PC-9 (cell line): Measurements from ENCODE around the gene RPL10A. TPM values are rescaled to one million over a fixed set of nuclear protein-coding genes. Genes with fewer than 3 reads are reported as not detected.

Source experiments
- BruUV-seq: library from RNA; stranded (reverse); fragments of 400-500 nt; replicated peaks from 2 replicates; lab custom pipeline; 2021; lab: Mats Ljungman, UMichigan
- CTCF ChIA-PET: fragments of 300-600 bp; sonication (Branson Sonifier 250); formaldehyde crosslinking; loops from one replicate; lab custom pipeline; 2022; ENCODE audit warnings: antibody characterized with exemption; lab: Charles Lee
- POLR2A ChIA-PET: fragments of 300-600 bp; sonication (Branson Sonifier 250); formaldehyde crosslinking; loops from one replicate; lab custom pipeline; 2022; ENCODE audit warnings: antibody characterized with exemption; ENCODE audit not compliant: unreplicated experiment; lab: Charles Lee
- DNase-seq, 2 experiments: peaks; one replicate each; pipeline versions ENCODE4 v3.0.0 to v3.0.0-alpha.2; 2015 to 2022; ENCODE audit warnings: mixed read lengths in 1 of 2
- H2AFZ ChIP-seq: fragments of 200-600 bp; sonication (generic); 2 replicates; pipeline ENCODE4 v1.8.1; 2017; ENCODE audit warnings: antibody characterized with exemption
- H3F3A ChIP-seq: fragments of 200-600 bp; sonication (generic); 2 replicates; pipeline ENCODE4 v1.8.1; 2017; ENCODE audit warnings: antibody characterized with exemption, mild to moderate bottlenecking, low read depth; ENCODE audit not compliant: insufficient read depth
- H3K27ac ChIP-seq: fragments of 200-600 bp; sonication (generic); 2 replicates; pipeline ENCODE4 v1.6.1; 2016; ENCODE audit warnings: mixed run types
- H3K27me3 ChIP-seq: fragments of 200-600 bp; sonication (generic); 2 replicates; pipeline ENCODE4 v1.6.1; 2016; ENCODE audit warnings: low read depth, mixed run types; ENCODE audit not compliant: insufficient read depth
- H3K36me3 ChIP-seq: fragments of 200-600 bp; sonication (generic); 2 replicates; pipeline ENCODE4 v1.6.1; 2016; ENCODE audit warnings: low read depth, mixed run types
- H3K4me1 ChIP-seq: fragments of 200-600 bp; sonication (generic); replicated peaks from 2 replicates; pipeline ENCODE4 v1.6.1; 2016; ENCODE audit warnings: mixed run types; ENCODE audit not compliant: insufficient read depth
- H3K4me2 ChIP-seq: fragments of 200-600 bp; sonication (generic); 2 replicates; pipeline ENCODE4 v1.6.1; 2017; ENCODE audit warnings: mixed run types
- H3K4me3 ChIP-seq: fragments of 200-600 bp; sonication (generic); 2 replicates; pipeline ENCODE4 v1.6.1; 2016; ENCODE audit warnings: mixed run types
- H3K79me2 ChIP-seq: fragments of 200-600 bp; sonication (generic); 2 replicates; pipeline ENCODE4 v1.6.1; 2017; ENCODE audit warnings: low read depth, mixed run types
- H3K9me2 ChIP-seq: fragments of 200-600 bp; sonication (generic); 2 replicates; pipeline ENCODE4 v1.8.1; 2017; ENCODE audit warnings: mild to moderate bottlenecking; ENCODE audit not compliant: insufficient read depth
- H3K9me3 ChIP-seq: fragments of 200-600 bp; sonication (generic); 2 replicates; pipeline ENCODE4 v1.8.1; 2016; ENCODE audit warnings: low read depth; ENCODE audit not compliant: insufficient read depth
- H4K20me1 ChIP-seq: fragments of 200-600 bp; sonication (generic); 2 replicates; pipeline ENCODE4 v1.8.1; 2017; ENCODE audit not compliant: insufficient read depth
- EZH2 ChIP-seq: fragments of 200-600 bp; sonication (generic); IDR thresholded peaks from 2 replicates; pipeline ENCODE4 v1.8.0; 2017; ENCODE audit warnings: antibody characterized with exemption, low read depth
- intact Hi-C: fragments of 100-400 bp; cut with micrococcal nuclease; formaldehyde crosslinking; loops from one replicate; pipeline ENCODE4 v1.10.0; 2022; ENCODE audit not compliant: unreplicated experiment
- total RNA-seq: library from RNA; stranded (reverse); gene quantifications from 2 replicates; pipeline ENCODE4 v1.2.3, GENCODE V29; 2021
- TF ChIP-seq, protein P1 (sequence below): fragments of 200-600 bp; sonication (generic); conservative IDR thresholded peaks from 2 replicates; pipeline ENCODE4 v1.6.1; 2017; ENCODE audit warnings: mixed run types, antibody characterized with exemption, mild to moderate bottlenecking, moderate library complexity

RPL10A gene
- total RNA-seq, 1 experiment from 2014 or later: 1,335 TPM

DNA sequence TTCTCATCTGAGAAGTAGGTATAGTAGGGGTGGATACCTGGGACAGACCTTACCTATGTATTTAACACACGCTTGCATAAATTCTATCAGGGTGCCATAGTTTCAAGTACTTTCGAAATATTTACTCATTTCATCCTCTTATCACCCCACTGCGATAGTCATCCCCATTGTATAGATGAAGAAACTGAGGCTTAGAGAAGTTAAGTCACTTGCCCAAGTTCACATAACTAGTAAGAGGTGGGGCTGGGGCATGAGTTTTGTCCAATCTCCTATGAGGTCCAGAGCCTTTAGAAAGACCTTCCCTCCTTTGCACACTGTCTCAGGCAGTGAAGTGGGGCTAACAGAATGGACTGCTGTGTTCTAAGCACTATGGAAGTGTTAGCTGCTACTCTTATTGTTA, 38.3 kb downstream of the RPL10A start:
- Histone ChIP-seq H3K36me3 (no peaks in the 10 kb centered on the region), H3K27me3 (no peaks in the 10 kb centered on the region), H2AFZ (no peak overlapping the region), H3K9me2 (no peaks in the 10 kb centered on the region), H4K20me1 (no peaks in the 10 kb centered on the region), H3K27ac (no peak overlapping the region), H3K4me2 (no peak overlapping the region), H3K4me3 (no peak overlapping the region), H3K79me2 (no peaks in the 10 kb centered on the region), H3K9me3 (no peaks in the 10 kb centered on the region), H3F3A (no peaks in the 10 kb centered on the region; the same call in 1 of the 2 replicates), H3K4me1 (no peaks in the 10 kb centered on the region)
- ChIA-PET CTCF (no interaction called here), POLR2A (no interaction called here)
- intact Hi-C loops: no loop called here
- BruUV-seq: no TSS peak
- DNase-seq: no peak
- TF ChIP-seq, protein P1, sequence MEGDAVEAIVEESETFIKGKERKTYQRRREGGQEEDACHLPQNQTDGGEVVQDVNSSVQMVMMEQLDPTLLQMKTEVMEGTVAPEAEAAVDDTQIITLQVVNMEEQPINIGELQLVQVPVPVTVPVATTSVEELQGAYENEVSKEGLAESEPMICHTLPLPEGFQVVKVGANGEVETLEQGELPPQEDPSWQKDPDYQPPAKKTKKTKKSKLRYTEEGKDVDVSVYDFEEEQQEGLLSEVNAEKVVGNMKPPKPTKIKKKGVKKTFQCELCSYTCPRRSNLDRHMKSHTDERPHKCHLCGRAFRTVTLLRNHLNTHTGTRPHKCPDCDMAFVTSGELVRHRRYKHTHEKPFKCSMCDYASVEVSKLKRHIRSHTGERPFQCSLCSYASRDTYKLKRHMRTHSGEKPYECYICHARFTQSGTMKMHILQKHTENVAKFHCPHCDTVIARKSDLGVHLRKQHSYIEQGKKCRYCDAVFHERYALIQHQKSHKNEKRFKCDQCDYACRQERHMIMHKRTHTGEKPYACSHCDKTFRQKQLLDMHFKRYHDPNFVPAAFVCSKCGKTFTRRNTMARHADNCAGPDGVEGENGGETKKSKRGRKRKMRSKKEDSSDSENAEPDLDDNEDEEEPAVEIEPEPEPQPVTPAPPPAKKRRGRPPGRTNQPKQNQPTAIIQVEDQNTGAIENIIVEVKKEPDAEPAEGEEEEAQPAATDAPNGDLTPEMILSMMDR: no peak
- TF ChIP-seq EZH2: no peak

DNA sequence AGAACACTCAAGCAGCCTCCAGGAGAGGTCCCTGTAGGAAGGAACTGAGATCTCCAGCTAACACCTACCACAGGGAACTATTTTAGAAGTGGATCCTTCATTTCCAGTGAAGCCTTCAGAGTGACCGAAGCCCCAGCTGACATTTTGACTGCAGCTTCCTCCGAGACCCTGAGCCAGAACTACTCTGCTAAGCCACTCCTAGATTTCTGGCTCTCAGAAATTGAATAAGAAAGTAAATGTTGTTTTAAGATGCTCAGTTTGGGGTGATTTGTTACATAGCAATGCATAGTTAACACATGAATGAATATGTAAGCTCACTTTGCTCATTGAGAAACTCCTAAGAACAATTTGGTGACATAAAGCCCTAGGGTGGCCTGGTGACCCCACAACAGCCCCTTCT, 39.0 kb downstream of the RPL10A start:
- POLR2A ChIA-PET: interaction anchor here (0.7 kb wide), 2 partner anchors 22 to 241 kb away, joined by 7 to 28 read pairs; no protein-coding TSS in a partner anchor
- H3K4me2 ChIP-seq: no peak overlapping the region
- H3K4me3 ChIP-seq: no peak overlapping the region
- no peaks in the 10 kb centered on the region for H3K36me3 ChIP-seq
- H3K27me3 ChIP-seq: no peaks in the 10 kb centered on the region
- BruUV-seq: no TSS peak
- H2AFZ ChIP-seq: no peak overlapping the region
- H4K20me1 ChIP-seq: no peaks in the 10 kb centered on the region
- DNase-seq: no peak
- H3K27ac ChIP-seq: no peak overlapping the region
- no peaks in the 10 kb centered on the region for H3K4me1 ChIP-seq
- H3K9me3 ChIP-seq: no peaks in the 10 kb centered on the region
- CTCF ChIA-PET: no interaction called here
- no peaks in the 10 kb centered on the region; the same call in 1 of the 2 replicates for H3F3A ChIP-seq
- no peaks in the 10 kb centered on the region for H3K79me2 ChIP-seq
- intact Hi-C loops: no loop called here
- TF ChIP-seq, protein P1: no peak
- no peak for TF ChIP-seq EZH2
- H3K9me2 ChIP-seq: no peaks in the 10 kb centered on the region

DNA sequence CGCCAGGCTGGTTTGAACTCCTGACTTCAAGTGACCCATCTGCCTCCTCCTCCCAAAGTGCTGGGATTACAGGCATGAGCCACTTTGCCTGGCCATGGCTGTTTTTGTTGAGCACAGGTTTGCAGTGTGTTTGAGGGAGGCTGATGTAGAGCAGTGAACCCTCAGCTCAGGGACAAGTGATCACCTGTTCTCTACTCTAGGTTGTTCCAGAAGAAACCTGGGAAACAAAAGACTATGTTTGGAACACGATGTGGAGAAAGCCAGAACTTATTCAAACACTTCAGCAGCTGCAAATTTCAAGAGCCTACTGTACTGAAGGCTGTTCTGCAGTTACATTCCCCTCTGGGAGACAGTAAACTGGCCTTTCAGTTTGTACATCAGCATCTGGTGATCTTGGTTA, 39.8 kb downstream of the RPL10A start:
- H3F3A ChIP-seq: no peaks in the 10 kb centered on the region; the same call in 1 of the 2 replicates
- POLR2A ChIA-PET: no interaction called here
- CTCF ChIA-PET: no interaction called here
- H3K27ac ChIP-seq: no peak overlapping the region
- H3K27me3 ChIP-seq: no peaks in the 10 kb centered on the region
- H3K4me2 ChIP-seq: no peak overlapping the region
- H3K9me2 ChIP-seq: no peaks in the 10 kb centered on the region
- H3K79me2 ChIP-seq: no peaks in the 10 kb centered on the region
- H2AFZ ChIP-seq: no peak overlapping the region
- no peak for TF ChIP-seq EZH2
- TF ChIP-seq, protein P1: no peak
- no peak for DNase-seq
- intact Hi-C loops: no loop called here
- no peaks in the 10 kb centered on the region for H3K9me3 ChIP-seq
- no peak overlapping the region for H3K4me3 ChIP-seq
- H3K36me3 ChIP-seq: no peaks in the 10 kb centered on the region
- no TSS peak for BruUV-seq
- no peaks in the 10 kb centered on the region for H3K4me1 ChIP-seq
- no peaks in the 10 kb centered on the region for H4K20me1 ChIP-seq
